PC-9 (cell line): ENCODE data around the gene RNF223.

Experiments used
- CTCF ChIP-seq: fragments of 200-600 bp; sonication (generic); conservative IDR thresholded peaks from 2 replicates; pipeline ENCODE4 v1.6.1; 2017; ENCODE audit warnings: mixed run types, antibody characterized with exemption, mild to moderate bottlenecking, moderate library complexity
- EZH2 ChIP-seq: fragments of 200-600 bp; sonication (generic); IDR thresholded peaks from 2 replicates; pipeline ENCODE4 v1.8.0; 2017; ENCODE audit warnings: antibody characterized with exemption, low read depth

DNA sequence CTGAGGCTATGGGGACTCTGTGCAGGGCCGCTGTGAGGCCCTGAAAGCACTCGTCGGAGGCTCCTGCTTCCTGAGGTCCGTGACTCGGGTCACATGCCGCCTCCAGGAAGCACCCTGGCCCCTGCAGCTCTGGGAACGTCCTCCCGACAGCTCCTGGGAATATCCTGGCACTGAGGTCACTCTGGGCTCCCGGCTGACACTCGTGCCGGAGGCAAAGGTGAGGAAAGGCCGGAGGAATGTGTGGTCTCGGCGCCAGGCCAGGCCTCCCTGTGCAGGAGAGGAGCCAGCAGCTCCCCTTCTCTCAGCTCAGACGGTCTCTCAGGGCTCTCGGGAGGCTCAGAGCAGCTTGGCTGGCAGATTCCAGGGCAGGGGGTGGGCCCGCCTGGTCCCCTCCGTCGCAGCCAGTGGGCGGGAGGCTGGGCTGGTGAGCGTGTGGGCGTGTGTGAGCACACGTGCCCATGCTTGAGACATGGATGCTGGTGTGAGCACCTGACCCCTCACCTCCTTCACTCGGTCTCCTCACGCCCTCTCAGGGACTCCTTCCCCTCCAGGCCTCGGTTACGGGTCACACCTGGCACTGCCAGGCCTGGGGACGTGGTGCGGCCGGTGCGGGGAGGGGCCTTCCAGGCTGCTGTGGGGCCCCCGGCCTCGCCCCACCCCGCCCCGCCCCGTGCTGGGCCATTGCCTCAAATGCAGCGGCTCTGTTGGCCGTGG is 5.5 kb upstream of the RNF223 start:
- TF ChIP-seq CTCF (no peak), EZH2 (no peak)
